ENCODE measurements around the gene RFX7.

- no peak for TF ChIP-seq POLR2A (IDR thresholded peaks at IDR 0.05; ENCODE audit: low read depth, low read length)
- no peak for TF ChIP-seq TAF1 (IDR thresholded peaks at IDR 0.05; ENCODE audit: borderline replicate concordance, low read depth, low read length)
- no peak for TF ChIP-seq POLR2AphosphoS5 (IDR thresholded peaks at IDR 0.05; ENCODE audit: low read depth, low read length)
Measured at GRCh38 chr15:56254265-56254664, 10.6 kb upstream of the RFX7 start.

Measured in GM12892 (cell line).